Measurements from ENCODE around the gene SMTNL2. TPM values are rescaled to one million over a fixed set of nuclear protein-coding genes. Genes with fewer than 3 reads are reported as not detected.

Gene SMTNL2
- 10 to 100 TPM; 13.2 to 13.3 TPM for total RNA-seq
- long read RNA-seq, partial matches to known transcripts: 6 of 9 reads
- long read RNA-seq, other reads (novel, unspliced or antisense): 1 of 9 reads

- intact Hi-C loops (cut with DNase I): no loop called here
- ATAC-seq (peak; percentile 75 to 77), DNase-seq (peak; percentile 80)
Measured at GRCh38 chr17:4584101-4584916, at the start of gene SMTNL2. SMTNL2 (plus strand) TSS chr17:4584529; CDS start chr17:4584606, 77 bp downstream.

DNA sequence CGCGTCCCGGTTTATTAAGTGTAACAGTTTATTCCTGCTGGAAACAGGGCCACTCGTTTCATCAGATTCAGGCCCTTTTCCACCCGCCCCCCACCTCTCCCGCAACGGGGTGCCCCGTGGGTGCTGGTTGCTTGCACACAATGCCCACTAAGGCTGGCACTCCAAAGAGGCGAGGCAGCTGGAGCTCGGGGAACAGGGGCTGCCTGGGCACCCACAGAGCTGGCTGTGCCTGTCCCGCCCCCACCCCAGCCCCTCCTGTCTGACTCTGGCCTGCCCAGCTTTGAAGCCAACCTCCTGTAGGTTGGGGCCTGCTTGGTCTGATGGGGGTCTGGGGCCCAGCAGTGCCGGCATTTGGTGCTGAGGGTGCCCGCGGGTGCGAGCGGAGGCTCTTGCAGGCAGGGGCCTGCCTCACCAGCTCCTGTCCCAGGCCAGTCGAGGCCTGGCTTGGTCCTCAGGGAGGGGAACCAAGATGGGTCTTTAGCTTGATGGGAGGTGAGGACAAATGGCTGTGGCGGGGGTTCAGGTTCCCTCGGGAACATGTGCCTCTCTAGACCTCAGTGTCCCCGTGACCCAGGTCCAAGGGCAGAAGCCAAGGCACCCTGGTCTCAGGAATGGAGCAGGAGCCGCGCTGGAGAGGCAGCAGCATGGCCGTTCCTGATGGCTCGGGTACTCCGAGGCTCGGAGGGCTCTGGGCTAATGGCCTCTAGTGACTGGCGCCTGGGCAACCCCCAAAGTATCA lies 49.2 kb upstream of the SMTNL2 start:
- ATAC-seq (no peak), DNase-seq (no peak)
- intact Hi-C loops (cut with DNase I): no loop called here

GRCh38 chr17:4535667-4536258 lies 48.6 kb upstream of the SMTNL2 start:
- no peak for DNase-seq
- ATAC-seq: no peak

DNA sequence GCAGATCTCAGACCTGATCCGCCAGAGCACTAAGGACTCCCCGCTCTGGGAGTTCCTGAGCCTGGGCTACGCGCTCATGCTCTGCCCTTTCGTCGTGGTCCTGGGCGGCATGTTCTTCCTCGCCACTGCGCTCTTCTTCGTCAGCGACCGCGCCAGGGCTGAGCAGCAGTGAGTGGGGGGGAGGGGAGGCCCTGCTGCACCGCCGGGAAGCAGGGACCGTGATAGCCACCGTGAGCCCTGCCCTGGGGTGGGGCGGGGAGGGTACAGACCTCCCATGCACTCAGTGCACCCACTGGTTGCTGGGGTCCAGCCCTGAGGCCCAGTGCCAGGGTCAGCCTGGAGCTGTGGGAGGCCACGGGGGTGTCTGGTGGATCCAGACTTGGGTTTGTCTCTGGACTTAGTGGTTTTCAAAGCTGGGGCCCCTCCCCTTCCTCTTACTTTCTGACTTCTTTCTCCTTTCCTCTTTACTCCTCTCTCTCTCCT lies 48.0 kb upstream of the SMTNL2 start:
- DNase-seq (no peak), ATAC-seq (peak; percentile 6 to 7)
- intact Hi-C loops (cut with DNase I): no loop called here

More at GRCh38 chr17:4535667-4536258, 48.6 kb upstream of the SMTNL2 start:
- intact Hi-C loops (cut with DNase I): no loop called here

GRCh38 chr17:4536742-4537411 lies 47.5 kb upstream of the SMTNL2 start:
- intact Hi-C loops (cut with DNase I): no loop called here
- DNase-seq: peak; percentile 72
- ATAC-seq: peak; percentile 34 to 39

- intact Hi-C loops (cut with DNase I): no loop called here
- ATAC-seq (peak; percentile 1 to 15), DNase-seq (no peak)
Measured at GRCh38 chr17:4537451-4538235, 46.7 kb upstream of the SMTNL2 start.

GRCh38 chr17:4538236-4539002 lies 45.9 kb upstream of the SMTNL2 start:
- ATAC-seq (no peak), DNase-seq (no peak)
- intact Hi-C loops (cut with DNase I): no loop called here

DNA sequence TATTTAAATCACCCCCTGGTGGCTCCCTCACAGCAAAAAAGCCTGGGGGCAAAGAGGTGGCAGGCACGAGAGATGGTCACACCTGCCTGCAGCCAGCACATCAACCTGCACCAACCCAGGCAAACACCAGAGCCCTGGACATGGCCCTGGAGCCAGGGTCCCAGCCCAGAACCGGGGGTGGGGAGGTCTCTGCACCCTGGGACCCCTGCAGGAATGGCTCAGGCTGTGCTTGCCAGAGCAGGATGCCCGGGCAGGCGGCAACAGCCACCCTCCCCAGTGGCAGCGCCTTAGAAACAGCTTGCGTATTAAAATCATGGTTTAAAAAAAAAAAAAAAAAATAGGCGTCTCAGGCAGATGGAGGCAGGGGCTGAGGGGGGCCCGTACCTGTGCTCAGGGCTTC lies 45.3 kb upstream of the SMTNL2 start:
- intact Hi-C loops (cut with DNase I): no loop called here
- DNase-seq (no peak), ATAC-seq (no peak)

GRCh38 chr17:4539576-4540223 lies 44.6 kb upstream of the SMTNL2 start:
- ATAC-seq: no peak
- intact Hi-C loops (cut with DNase I): no loop called here
- DNase-seq: peak; percentile 24

- intact Hi-C loops (cut with DNase I): no loop called here
- no peak for ATAC-seq
- no peak for DNase-seq
Measured at GRCh38 chr17:4540224-4540651, 44.1 kb upstream of the SMTNL2 start.

DNA sequence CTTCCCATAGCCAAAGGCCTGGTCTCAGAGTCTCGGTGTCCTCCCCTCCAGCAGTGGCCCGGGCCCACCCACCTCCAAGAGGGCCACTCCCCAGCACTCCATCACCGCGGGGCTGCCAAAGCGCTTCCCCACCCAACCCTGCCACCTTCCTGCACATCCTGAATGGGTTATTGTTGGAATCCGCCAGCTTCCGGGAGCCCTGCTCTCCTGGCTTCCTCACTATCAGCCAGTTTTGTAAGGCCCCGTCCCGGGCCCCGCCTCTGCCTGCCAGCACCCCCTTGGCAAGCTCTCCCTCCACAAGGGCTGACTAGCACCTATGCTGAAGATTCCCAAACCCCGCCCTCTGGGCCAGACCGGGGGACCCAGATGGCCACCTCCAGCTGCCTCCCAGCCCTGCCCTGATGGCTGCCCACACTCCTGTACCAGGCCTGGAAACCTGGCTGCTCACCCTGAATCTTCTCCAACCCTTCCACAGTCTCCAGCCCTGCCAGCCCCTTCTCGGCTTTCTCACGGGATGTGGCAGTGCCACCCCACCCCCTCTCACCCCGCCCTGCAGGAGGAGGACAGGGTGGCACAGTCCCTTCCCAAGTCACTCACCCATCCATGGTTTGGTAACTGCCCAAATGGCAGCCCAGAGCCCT lies 43.5 kb upstream of the SMTNL2 start:
- ATAC-seq (peak in 1 of 2 donors; percentile 8), DNase-seq (peak; percentile 77)
- intact Hi-C loops (cut with DNase I): no loop called here

- peak; percentile 34 for DNase-seq
- ATAC-seq: no peak
- intact Hi-C loops (cut with DNase I): no loop called here
Measured at GRCh38 chr17:4541328-4542002, 42.9 kb upstream of the SMTNL2 start.

DNA sequence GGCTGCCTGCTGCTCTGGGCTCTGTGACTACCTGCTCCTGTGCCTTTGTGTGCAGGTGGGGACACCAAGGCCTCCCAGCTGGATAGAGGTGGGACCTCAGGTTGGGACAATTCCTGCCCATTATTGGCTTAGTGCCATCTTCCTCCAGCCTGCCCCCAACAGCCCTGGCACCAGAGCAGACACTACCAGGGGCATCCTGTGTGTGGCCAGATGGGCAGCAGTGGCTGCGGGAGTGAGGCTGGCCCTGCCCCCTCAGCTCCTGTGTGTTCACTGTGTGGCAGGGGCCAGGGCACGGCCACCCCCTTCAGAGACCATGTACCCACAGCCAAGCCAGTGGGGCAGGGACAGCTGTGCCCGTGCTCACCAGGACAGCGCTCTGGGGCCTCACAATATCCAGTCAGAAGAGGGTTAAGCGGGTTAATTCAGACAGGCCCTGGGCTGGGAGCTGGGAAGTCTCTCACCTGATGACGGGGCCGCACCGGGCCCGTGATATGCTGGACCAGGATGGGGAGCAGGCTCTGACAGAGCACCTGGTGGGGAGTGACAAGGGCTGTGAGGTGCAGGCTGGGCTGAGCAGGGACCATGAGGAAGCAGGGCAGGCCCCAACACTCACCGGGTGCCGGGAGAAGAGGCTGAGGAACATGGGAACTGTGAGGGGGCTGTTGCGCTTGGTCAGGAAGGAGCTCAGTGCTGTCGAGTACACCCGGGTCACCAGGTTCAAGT lies 42.2 kb upstream of the SMTNL2 start:
- DNase-seq (no peak), ATAC-seq (no peak)

GRCh38 chr17:4542726-4543191 lies 41.6 kb upstream of the SMTNL2 start:
- ATAC-seq (no peak), DNase-seq (no peak)
- intact Hi-C loops (cut with DNase I): no loop called here

More for the DNA sequence above, 42.2 kb upstream of the SMTNL2 start:
- intact Hi-C loops (cut with DNase I): no loop called here

DNA sequence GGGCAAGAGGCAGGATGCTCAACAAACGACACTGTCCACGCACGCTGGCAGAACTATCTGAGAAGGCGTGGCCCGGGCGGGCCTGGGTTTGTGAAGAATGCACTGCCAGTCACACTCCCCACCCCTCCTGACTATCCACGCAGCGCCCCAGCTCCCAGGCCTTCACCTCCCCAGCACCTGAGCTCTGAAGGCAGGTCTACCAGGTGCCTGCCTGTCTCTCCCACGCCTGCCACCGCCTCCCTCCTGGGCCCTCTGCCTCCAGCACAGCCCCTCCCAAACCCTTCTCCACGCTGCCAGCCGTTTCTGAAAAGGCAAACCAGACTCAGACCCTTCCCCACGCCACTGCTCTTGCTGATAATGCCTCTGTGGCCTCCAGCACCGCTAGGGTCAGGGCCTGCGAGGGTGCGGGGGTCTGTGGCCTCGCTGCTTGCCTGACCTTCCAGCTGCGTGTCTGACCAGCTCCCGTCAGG lies 40.7 kb upstream of the SMTNL2 start:
- DNase-seq (peak; percentile 24), ATAC-seq (no peak)
- intact Hi-C loops (cut with DNase I): no loop called here
